Activated T-helper 1 cell treated with Interleukin-2 at 50 U/mL for 16 hours (primary cell): Measurements from ENCODE around the gene COL8A2.

Experiments
- DNase-seq: peaks from one replicate; pipeline ENCODE4 v3.0.0-alpha.2; 2020; ENCODE audit warnings: low read depth

Gene COL8A2

DNA sequence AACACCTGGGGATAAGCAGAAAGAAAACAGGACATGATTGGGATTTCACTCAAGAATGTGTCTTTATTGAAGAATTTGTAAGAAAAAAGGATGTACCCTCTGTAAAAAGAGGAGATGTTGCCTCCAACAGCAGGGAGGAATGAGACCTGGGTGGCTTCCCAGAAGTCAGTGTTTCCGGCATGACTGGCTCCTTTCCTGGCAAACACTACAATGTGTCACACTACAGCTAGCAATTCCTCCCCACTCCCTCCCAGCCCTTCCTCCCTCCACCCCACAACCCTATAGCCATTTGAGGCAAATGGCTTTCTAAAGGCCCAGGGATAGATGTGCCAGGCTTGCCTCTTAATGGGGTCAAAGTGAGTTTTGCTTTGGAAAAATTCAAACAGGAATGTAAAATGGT, 11.5 kb upstream of the COL8A2 start:
- no peak for DNase-seq

DNA sequence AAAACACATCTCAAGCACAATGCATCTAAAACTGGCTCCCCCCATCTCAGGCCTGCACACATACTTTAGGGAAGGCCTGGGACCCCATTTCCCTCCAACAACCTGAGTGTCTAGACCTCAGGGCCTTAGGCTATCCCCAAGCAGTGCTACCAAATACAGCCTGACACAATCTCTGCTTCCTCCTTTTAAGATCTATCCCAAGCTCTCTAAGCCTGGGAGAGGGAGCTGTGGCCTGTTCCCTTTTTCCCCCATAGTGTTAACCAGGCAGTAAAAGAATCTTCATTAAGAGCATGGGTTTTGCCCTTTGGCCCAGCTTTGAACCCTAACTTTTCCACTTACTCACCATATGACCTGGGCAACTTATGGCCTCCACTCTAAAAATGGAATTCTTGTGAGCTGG, 10.8 kb upstream of the COL8A2 start:
- DNase-seq = no peak

DNA sequence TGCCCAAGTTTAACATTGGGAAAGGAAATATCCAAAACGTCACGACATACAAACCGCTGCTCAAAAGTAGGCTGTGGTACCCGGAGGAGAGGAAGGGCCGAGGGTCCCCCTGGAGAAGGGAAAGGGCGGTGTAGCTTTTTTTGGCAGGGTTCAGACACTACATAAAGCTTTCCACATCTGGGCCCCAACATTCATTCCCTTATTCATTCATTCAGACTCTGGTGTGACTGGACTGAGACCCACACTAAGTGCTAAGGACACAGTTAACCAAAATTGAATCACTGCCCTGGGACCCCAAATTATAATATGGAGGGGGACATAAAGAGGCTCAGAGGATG, 10.3 kb upstream of the COL8A2 start:
- no peak for DNase-seq

DNA sequence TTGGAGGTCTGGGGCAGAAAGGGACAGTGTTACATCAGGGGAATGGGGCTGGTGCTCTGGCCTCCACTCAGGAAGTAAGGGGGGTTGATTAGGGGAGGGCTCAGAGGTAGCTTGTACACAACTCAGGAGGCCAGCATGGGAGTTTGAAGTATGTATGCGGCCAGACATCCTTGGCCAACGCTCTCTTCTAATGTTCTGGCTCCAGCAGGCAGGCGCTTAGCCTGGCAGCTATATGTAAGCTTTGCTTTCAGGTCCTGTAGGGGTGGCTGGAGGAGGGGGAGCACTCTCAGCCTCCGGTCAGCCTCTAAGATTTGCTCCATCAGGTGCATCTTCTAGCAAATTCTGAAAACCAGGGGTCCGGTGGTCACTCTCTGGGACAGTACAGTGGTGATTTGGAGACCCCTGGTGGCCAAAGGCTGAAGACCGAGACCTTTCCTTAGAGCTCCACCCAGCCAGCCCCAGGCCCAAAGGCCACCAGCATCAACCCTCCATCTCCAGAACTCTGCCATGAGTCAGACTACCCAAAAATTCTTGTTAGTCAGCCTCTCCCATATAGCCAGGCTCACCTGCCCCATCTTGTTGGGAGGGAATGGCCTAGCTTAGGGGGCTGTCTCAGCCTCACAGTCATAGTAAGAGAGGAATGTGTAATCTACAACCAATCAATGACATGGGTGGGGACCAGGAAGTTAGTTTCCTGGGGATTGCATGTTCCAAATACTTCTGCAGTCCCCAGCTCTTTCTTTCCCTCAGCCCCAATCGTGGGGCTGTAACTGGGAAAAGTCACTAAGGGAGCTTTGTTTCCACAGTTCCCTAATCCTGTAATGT, 9.7 kb upstream of the COL8A2 start:
- DNase-seq = no peak

DNA sequence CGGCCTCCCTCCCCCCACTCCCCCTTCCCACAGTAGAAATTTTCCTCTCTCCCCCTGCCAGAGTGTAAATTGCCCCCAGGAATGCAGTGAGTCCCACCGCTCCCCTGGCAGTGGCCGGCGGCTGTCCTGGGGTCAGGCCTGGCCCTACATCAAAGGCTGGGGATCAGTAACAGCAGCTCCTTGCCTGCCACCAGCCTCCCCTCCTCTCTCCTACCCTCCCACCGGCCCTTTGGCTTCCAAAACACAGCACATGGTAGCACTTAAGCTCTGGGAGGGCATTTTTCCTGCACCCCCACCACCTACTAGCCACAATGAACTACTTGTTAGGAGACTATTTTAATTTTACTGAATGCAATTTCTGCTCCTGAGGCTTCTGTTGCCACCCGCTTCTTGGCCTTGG, 9.0 kb upstream of the COL8A2 start:
- no peak for DNase-seq

DNA sequence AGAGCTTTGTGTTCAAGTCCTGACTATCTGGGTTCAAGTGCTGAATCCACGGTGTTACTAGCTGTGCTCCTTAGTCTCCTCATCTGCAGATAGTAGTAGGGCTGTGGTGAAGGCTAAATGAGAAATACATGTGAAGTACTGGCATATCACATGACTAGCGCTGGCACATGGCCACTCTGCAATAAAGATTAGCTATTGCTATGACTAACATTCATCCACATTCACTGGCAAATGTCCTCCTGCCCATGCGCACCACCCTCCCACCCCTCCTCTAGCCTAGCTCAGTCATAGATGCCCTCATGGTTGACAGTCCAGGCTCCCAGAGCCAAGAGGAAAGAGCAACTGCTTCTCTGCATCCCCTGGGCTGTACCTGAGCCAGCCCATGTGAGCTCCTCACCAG, 8.5 kb upstream of the COL8A2 start:
- no peak for DNase-seq

DNA sequence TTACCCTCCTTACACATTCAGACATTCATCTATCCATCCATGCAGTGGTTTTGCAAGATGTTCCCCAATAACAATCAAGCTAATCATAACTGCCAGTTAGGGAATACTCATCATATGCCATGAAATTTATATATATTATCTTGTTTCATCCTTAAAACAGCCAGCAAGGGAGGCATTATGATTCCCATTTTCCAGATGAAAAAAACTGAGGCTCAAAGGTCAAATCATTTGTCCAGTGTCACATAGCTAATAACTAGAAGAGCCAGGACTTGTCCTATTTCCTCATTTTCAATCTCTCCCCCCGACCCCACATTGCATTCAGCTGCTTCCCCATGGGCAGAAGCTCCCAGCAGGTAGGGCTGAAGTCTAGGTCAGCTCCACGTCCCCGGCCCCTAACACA, 7.0 kb upstream of the COL8A2 start:
- no peak for DNase-seq

DNA sequence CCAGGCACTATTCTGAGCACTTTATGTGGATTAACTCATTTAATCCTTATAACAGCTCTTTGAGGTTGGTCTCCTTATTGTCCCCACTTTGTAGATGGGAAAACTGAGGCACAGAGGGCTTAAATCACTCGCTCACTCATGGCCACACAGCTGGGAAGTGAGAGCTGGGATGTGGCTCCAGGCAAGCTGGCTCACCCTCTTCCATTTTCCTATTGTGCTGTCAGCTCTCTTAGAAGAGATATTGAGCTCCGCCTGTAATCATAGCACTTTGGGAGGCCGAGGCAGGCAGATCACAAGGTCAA, 3.8 kb upstream of the COL8A2 start:
- no peak for DNase-seq

DNA sequence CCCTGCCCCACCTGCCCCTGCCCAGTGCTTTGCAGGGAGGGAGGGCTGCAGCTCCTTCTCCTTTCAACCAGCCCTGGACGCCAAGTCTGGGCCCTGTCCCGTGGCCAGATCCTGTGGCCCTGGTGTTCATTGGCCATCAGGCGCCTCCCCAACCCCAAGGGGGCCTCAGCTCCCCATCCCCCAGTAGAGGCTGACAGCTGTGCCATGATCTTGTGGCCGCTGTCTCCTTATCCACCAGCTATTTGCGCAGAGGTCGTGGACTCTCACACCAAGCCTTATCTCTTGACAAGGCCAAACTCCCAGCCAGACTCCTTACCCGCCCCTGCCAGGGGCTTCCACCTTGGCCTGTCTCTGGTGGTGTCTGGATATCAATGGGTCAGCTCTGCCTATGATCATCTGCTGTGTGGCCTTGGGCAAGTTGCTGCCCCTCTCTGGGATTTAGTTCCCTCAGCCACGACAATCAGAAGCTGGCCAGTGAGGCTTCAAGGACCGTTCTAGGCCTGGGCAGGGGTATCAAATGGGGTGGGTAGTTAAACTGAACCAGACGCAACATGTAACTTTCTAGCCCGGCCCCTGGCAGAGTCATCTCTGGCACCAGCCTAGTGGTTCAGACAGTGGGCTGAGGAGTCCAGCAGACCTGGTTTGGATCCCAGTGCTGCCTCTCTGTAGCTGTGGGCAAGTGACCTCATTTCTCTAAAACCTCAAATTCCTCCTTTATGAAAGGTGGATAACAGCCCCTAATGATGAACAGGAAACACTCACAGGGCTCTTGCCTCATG, 3.3 kb upstream of the COL8A2 start:
- no peak for DNase-seq

DNA sequence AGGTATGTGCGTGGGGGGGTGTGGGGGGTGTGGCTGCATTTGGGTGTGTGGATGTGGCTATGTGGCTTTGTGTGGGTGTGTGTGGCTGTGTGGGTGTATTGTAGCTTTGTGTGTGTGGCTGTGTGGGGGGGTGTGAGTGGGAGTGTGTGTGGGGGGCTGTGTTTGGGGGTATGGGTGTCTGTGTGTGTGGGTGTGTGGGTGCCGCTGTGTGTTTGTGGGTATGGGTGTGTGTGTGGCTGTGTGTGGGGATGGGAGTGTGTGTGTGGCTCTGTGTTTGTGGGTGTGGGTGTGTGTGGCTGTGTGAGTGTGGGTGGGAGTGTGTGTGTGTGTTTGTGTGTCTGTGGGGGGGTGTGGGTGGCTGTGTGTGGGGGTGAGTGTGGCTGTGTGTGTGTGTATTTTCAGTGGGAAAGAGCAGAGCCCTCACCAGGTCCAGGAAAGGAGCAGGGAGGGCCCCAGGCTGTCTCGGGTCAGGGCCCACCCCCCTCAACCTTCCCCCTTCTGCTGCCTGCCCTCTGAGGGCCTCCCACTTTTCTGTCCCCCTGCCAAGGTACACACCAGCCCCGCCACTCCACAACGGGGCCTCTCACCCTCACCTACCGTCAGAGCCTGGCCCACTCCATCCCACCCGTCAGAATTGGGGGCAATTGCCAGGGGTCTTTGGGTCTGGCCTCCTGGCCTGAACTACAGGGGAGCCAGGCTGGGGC, 1.9 kb upstream of the COL8A2 start:
- DNase-seq = no peak

DNA sequence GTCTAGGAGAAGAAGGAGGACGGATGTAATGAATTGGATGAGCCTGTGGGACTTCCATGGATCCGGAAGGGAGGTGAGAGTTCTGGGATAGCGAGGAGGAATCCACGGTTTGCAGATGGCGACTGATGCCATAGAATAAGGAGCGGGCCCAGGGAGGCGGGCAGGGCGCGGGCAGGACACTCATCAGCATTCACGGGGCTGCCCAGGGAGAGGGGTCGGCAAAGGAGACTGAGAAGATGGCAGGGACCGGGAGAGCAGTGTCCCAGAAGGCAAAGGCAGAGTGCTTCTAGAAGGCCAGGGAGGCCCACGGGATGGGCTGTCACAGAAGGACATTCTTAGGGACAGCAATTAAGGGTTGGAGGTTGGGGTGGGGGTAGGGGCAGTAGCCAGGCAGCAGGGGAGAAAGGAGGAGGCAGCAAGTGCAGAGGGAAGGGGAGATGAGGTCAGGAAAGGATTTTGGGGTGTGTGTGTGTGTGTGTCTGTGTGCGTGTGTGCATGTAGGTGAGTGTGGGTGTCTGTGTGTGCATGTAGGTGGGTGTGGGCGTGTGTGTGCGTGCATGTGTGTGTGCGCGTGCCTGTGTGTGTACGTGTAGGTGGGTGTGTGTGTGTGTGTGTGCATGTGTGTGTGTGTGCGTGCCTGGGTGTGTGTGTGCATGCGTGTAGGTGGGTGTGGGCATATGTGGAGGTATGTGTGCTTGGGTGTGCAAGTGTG, 1.1 kb upstream of the COL8A2 start:
- no peak for DNase-seq

DNA sequence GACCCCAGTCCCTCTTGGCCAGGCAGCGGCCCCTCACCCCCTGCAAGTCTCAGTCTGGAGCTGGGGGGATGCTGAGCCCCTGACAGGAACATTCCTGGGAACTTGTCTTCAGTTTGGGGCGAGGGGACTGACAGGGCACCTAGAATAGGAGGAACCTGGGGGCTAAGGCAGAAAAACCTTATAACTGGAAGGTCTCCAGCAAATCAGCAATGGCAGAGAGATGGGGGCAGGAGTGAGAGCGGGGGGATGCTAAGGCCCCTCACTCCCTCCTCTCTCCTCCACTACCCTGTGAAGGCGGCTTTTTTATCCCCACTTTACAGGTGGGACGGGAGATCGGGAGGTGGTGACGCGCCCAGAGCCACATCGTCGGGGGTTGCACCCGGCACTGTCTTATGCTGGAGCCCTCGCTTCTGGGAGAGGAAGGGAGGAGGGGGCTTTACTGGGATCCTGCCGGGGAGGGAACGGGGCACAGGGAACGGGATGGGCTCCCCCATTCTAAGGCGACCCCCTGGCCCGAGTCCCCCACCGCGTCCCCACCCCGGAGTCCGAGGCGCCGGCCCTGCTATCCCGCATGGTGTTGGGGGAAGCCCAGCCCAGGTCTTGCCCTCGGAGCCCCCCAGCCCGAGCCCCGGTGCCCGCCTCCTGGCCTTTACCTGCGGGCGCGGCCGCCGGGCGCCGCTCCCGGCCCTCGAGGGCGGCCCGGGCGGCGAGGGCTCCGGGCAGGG, 456 bp downstream of the COL8A2 start:
- DNase-seq = no peak

DNA sequence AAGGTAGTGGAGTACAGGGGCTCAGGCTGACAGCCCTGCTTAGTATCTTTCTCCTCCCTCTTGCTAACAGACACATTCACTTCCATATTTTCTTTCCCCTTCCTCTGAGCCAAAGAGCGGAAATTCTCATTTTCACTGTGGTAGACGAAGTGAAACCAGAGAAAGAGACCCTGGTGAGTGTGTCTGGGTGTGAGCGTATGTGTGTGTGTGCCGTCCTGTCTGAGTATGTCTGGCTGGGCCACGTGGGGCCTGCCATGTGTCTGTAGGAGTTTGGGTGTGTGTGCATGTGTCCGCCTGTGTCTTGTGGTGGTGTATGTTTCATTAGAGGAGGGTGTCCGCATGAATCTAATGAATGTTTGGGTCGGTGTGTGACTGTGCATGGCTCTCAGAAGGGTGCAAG, 1.7 kb downstream of the COL8A2 start:
- no peak for DNase-seq

DNA sequence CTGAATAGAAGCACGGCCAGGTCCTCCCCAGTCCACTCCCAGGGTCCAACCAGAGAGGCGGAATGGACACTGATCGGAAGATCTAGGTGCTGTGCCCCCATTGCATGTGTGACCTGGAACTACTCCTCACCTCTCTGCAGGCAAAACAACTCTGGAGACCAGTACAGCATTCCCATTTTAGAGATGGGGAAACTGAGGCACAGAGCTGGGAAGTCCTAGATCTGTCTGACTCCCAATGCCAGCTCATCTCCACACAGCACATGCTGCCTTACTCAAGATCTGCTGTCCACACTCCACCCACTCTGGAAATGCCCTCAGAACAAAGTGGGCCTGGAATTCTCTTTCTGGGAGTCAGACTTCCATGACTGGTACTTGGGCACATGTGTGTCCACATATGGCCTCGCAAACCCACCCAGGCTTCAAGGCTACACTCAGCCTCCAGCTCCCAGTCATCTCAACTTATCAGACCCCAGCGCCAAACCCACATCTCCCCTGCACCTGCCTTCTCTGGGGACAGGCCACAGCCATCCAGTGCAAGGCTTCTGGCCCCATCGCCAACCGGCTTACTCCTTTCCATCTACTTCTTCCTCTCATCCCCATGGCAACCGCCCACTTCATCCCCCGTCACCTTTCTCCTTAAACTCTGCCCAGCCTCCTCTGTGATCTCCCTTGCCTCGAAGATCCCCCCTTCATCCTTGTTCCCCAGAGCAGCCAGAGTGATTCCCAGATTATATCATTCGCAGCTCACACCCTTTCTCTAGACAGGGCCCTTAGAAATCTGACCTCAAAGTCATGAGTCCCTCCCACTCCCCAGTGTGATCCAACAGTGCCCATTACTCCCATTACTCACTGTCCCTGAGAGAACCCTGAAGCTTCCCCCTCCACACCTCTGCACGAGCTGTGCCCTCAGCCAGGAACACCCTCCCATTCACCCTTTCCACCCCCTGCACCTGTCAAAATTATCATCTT, 2.7 kb downstream of the COL8A2 start:
- no peak for DNase-seq

DNA sequence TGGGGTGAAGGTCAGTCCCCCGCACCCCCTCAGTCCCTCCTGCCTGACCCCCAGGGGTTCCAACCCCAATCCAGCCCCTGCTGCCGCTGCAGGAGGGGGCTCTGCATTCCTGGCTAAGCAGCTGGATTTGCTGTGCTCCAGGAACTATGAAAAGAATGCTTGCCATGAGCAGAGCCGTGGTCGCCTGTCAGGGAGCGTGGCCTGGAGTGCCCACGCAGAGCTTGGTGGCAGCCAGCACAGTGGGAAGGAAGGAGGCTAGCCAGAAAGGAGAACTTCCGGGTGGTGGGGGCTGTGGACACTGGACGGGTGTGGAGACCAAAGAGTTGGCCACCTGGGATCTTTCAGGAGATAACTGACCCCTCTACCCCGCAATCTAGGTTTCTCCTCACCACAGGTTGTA, 5.6 kb downstream of the COL8A2 start:
- DNase-seq = no peak

DNA sequence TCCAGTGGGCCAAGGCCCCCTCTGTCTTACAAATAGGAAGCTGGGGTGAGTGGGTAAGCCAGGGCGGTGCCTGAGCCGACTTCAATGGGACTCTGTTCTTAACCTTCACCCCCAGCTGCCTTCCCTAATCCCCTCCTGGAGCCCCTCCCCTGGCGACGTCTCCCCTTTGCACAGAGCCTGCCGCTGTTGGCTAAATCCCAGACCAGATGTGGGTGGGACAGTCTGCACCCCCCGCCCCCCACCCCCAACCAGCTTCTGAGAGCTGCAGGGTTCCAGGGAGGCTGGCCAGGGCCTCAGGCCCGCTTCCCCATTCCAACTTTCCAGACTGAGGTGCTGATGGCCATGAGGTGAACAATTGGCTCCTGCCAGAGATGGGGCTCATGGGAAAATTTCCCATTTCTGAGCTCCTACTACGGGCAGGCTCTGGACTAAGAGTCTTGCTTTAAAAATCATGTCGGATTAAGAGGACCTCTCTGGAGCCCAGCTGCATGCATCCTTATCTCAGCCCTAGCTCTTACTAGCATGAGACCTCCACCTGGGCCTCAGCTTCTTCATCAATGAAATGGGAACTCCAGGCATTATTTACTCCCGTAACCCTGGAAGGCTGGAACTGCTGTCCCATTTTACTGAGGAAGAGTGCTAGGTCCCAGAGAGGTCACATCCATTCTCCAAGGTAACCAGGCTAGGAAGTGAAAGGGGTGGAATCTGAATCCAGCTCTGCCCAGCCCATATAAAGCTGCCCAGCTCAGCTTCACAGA, 6.4 kb downstream of the COL8A2 start:
- DNase-seq = no peak

DNA sequence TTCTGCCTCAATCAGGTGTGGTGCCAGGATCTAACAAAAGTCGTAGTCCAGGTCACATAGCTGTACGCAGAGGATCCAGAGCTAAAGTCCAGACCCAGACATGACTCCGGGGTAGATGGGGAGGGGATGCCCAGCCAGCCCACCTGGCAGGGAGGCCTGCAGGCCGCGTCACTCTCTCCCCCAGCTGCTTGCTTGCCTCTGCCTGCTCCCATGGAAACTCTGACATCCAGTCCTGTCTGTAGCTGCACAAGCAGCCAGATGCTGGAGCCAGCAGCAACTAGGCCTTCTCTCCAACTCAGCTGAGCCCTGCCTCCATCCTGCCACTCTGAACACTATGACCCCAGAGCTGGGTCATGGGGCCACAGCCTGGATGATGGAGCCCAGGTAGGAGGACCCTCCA, 8.1 kb downstream of the COL8A2 start:
- DNase-seq = no peak

DNA sequence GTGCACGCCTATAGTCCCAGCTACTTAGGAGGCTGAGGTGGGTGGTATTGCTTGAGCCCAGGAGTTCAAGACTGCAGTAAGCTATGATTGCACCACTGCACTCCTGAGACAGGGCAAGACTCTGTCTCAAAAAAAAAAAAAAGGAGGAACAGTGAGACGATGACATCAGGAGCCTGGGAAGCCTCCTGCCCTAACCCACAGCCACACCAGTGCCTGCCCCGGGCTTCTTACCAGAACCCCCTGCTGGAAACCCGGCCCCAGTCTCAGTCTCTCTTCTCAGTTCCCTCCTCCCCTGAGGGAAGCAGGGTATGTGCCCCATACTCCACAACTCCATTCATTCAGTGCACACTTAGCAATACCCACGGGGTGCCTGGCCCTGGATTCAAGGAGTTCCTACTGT, 9.1 kb downstream of the COL8A2 start:
- DNase-seq = no peak

DNA sequence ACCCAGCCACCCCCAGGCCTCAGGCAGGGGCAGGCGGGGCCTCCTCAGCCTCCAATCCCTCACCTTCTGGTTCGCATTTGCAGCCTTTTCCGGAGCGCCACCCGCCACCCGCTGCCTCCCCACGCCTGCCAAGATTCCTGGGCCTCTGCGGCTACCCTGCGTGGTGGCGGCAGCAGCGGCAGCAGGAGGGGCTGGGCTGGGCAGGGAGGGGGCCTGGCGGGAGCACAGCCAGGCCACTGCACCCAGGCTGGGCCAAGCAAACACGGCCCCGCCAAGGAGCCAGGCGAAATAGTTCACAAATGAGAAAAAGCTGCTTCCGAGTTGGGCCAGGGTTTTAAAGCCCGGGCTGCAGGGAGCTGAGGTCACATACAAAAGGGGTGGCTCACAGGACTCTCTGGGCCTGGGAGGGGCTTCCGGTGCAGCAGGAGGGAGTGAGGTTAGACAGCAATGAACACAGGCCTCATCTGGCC, 9.8 kb downstream of the COL8A2 start:
- no peak for DNase-seq

DNA sequence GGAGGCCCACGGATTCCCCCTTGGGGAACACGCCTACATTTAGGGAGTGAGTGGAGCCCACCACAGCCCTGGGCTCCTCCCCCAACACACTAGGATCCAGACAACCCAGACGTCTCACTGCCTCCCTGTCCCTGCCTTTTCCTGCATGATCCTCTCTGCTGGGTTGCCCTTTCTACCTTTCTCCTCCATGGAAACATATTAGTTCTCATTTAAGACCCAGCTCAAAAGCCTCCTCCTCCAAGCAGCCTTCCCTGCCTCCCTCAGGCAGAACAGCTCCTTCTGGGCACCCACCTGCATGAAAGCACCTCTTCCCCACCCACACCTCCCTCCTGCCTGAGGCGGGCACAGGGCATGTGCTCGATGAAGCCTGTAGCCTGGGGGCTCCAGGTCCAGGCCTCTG, 10.7 kb downstream of the COL8A2 start:
- DNase-seq = no peak
